Osteoblast (primary cell): ENCODE data around the gene CUX1. TPM values are rescaled to one million over a fixed set of nuclear protein-coding genes. Genes with fewer than 3 reads are reported as not detected.

Experiments
- DNase-seq: peaks from one replicate; pipeline ENCODE4 v3.0.0; 2011; ENCODE audit warnings: low spot score, mixed read lengths; ENCODE audit not compliant: insufficient read length; ENCODE audit errors: missing footprints
- H2AFZ ChIP-seq: 2 replicates; pipeline ENCODE4 v1.6.0; 2011; ENCODE audit warnings: mild to moderate bottlenecking, low read length
- H3K27ac ChIP-seq: 2 replicates; pipeline ENCODE4 v1.5.1; 2011; ENCODE audit warnings: mild to moderate bottlenecking, low read depth, low read length, moderate library complexity
- H3K27me3 ChIP-seq: 2 replicates; pipeline ENCODE4 v1.6.0; 2012; ENCODE audit warnings: mild to moderate bottlenecking, control low read depth, inconsistent platforms, low read length, moderate library complexity; ENCODE audit not compliant: insufficient read depth
- H3K36me3 ChIP-seq: 2 replicates; pipeline ENCODE4 v1.5.1; 2011; ENCODE audit warnings: mild to moderate bottlenecking, low read length, control low read depth, moderate library complexity; ENCODE audit not compliant: insufficient read depth
- H3K4me1 ChIP-seq: 2 replicates; pipeline ENCODE4 v1.5.1; 2011; ENCODE audit warnings: mild to moderate bottlenecking, low read length, control low read depth, moderate library complexity; ENCODE audit not compliant: insufficient read depth
- H3K4me2 ChIP-seq: 2 replicates; pipeline ENCODE4 v1.6.0; 2011; ENCODE audit warnings: mild to moderate bottlenecking, low read length; ENCODE audit not compliant: insufficient read depth
- H3K4me3 ChIP-seq: fragments of 200-600 bp; sonication (generic); 3 replicates; pipeline ENCODE4 v1.5.1; 2012; ENCODE audit warnings: mild to moderate bottlenecking, low read length, inconsistent platforms; ENCODE audit not compliant: insufficient read depth
- H3K79me2 ChIP-seq: 2 replicates; pipeline ENCODE4 v1.6.0; 2012; ENCODE audit warnings: mild to moderate bottlenecking, low read length, control low read depth, inconsistent platforms; ENCODE audit not compliant: insufficient read depth
- H3K9me3 ChIP-seq: 2 replicates; pipeline ENCODE4 v1.5.1; 2011; ENCODE audit warnings: low read depth, low read length, control low read depth
- H4K20me1 ChIP-seq: 2 replicates; pipeline ENCODE4 v1.6.0; 2012; ENCODE audit warnings: mild to moderate bottlenecking, low read length, control low read depth; ENCODE audit not compliant: insufficient read depth
- CTCF ChIP-seq: IDR thresholded peaks from 2 replicates; pipeline ENCODE4 v1.5.1; 2011; ENCODE audit warnings: mild to moderate bottlenecking, low read depth, low read length, moderate library complexity; ENCODE audit errors: extremely low read depth
- total RNA-seq: library from RNA; depleted of rRNA; stranded (reverse); fragments of >200 nt; gene quantifications from 2 replicates; pipeline ENCODE4 v1.2.3, GENCODE V29; 2012

CUX1 gene
- total RNA-seq, 1 donor = 41.6 TPM

DNA sequence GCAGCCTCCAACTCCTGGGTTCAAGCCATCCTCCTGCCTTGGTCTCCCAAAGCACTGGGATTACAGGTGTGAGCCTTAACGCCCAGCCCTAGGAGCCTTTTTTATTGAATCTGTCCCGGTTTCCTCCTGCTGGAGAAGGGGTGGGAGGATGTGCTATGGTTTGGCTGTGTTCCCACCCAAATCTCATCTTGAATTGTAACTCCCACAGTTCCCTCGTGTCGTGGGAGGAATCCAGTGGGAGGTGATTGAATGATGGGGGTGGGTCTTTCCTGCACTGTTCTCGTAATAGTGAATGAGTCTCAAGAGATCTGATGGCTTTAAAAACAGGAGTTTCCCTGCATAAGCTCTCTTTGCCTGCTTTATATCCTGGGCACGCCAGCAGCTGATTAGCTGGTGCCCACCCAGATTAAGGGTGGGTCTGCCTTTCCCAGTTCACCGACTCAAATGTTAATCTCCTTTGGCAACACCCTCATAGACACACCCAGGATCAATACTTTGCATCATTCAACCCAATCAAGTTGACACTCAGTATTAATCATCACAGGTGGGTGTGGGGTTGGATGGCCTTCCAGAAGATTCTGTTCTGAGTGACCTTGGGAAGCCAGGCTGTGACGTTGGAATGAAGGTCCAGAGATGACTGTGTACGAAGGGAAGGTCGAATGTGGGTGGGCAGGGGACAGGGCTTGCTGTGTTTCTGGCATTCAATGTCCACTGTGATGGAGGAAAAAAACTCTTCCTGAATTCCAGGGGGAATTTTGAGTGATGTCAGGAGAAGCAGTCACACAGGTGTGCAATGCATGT is 33.8 kb upstream of the CUX1 start:
- H3K27me3 ChIP-seq = peaks cover 32% of the 10 kb centered on the region
- H3K4me2 ChIP-seq = no peak overlapping the region
- no peaks in the 10 kb centered on the region for H3K79me2 ChIP-seq
- H3K9me3 ChIP-seq = peaks cover 5% of the 10 kb centered on the region
- no peaks in the 10 kb centered on the region for H4K20me1 ChIP-seq
- H3K27ac ChIP-seq = no peak overlapping the region
- H3K36me3 ChIP-seq = no peaks in the 10 kb centered on the region
- TF ChIP-seq CTCF = no peak
- DNase-seq = no peak
- no peaks in the 10 kb centered on the region for H3K4me1 ChIP-seq
- no peak overlapping the region for H2AFZ ChIP-seq
- H3K4me3 ChIP-seq = no peak overlapping the region

DNA sequence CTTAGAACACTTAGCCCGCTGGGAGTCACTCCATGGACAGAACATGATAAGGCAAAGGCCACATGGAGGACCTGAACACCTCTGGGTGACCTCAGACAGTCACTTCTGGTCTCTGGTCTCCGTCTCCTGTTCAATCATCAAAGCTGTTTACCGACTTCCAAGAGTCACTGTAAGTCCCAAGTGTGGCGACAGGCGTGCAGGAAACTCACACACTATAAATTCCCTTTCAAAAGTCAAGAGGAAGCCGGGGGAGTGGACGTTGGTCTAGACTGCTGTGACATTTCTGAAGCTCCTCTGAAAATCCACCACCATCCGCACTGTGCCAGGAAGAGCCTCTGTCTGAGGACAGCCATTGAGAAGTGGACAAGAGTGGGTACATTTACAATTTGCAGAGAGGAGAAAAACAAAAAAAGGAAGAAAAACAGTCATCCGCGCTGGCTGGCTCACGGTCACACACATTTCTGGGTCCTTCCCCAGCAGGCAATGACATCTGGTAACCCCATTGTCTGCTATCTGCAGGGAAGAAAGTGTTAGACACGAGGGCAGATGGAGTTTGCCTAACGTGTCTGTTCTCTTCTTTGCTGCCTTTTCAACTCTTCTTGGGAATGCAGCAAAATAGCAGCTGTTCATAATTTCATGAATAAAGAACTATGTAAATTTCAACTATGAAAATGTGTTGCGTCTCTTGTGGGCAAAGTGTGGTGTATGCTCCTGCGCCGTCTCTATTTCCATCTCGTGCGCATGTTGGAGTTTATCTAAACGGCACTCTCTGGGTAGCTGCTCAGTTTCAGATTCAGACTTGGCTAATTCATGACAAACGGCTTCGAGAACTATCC is 32.9 kb upstream of the CUX1 start:
- H3K4me2 ChIP-seq = peak overlapping the region; percentile 1
- H3K27ac ChIP-seq = no peak overlapping the region
- no peak overlapping the region for H2AFZ ChIP-seq
- no peaks in the 10 kb centered on the region for H3K36me3 ChIP-seq
- H4K20me1 ChIP-seq = no peaks in the 10 kb centered on the region
- H3K79me2 ChIP-seq = no peaks in the 10 kb centered on the region
- no peaks in the 10 kb centered on the region for H3K4me1 ChIP-seq
- H3K9me3 ChIP-seq = peaks cover 5% of the 10 kb centered on the region
- peaks cover 32% of the 10 kb centered on the region for H3K27me3 ChIP-seq
- TF ChIP-seq CTCF = no peak
- no peak overlapping the region for H3K4me3 ChIP-seq
- no peak for DNase-seq

DNA sequence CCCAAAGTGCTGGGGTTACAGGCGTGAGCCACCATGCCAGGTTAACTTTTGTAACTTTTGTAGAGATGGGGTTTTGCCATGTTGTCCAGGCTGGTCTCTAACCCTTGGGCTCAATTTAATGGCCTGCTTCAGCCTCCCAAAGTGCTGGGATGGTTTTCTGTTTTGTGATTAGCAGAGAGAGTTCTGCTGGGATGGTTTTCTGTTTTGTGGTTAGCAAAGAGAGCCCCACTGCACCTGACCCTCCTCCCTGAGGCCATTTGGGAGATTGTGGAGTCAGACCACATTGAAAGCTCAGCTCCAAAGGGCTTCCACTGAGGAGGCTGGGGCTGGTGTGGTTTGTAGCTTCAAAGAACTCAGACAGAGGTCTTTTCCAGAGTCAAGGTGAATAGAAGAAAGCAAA is 29.6 kb upstream of the CUX1 start:
- Histone ChIP-seq H3K36me3 (no peaks in the 10 kb centered on the region), H3K9me3 (peaks cover 5% of the 10 kb centered on the region), H3K4me1 (peaks cover 9% of the 10 kb centered on the region), H3K4me3 (no peak overlapping the region), H4K20me1 (no peaks in the 10 kb centered on the region), H2AFZ (no peak overlapping the region), H3K79me2 (no peaks in the 10 kb centered on the region), H3K27ac (no peak overlapping the region), H3K4me2 (no peak overlapping the region), H3K27me3 (peaks cover 29% of the 10 kb centered on the region)
- DNase-seq = no peak
- TF ChIP-seq CTCF = no peak

DNA sequence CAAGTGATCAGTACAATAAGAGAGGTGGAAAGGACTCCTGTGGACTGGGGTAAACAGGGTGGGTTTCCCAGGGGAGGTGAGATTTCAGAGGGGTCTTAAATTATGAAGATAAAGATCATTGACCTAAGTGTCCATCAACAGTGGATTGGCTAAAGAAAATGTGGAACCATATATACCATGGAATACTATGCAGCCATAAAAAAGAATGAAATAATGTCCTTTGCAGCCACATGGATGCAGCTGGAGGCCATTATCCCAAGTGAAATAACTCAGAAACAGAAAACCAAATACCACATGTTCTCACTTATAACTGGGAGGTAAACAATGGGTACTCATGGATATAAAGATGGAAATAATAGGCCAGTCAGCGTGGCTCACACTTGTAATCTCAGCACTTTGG is 28.9 kb upstream of the CUX1 start:
- Histone ChIP-seq H3K4me1 (peaks cover 9% of the 10 kb centered on the region), H3K36me3 (no peaks in the 10 kb centered on the region), H2AFZ (no peak overlapping the region), H3K27me3 (peaks cover 22% of the 10 kb centered on the region), H4K20me1 (no peaks in the 10 kb centered on the region), H3K4me2 (no peak overlapping the region), H3K79me2 (no peaks in the 10 kb centered on the region), H3K9me3 (peaks cover 5% of the 10 kb centered on the region), H3K27ac (no peak overlapping the region), H3K4me3 (no peak overlapping the region)
- no peak for TF ChIP-seq CTCF
- no peak for DNase-seq
